Epithelial cell of proximal tubule (primary cell): ENCODE results near the gene ZMIZ1. TPM values are rescaled to one million over a fixed set of nuclear protein-coding genes. Genes with fewer than 3 reads are reported as not detected.

Source experiments
- DNase-seq: peaks from one replicate; pipeline ENCODE4 v3.0.0-alpha.2; 2011; ENCODE audit warnings: low read depth
- H3K4me3 ChIP-seq: 2 replicates; pipeline ENCODE4 v1.5.1; 2011; ENCODE audit warnings: low read depth, mild to moderate bottlenecking, low read length
- CTCF ChIP-seq: conservative IDR thresholded peaks from 2 replicates; pipeline ENCODE4 v1.5.1; 2012; ENCODE audit warnings: low read depth, mild to moderate bottlenecking, low read length
- total RNA-seq: library from RNA; depleted of rRNA; stranded (reverse); fragments of >200 nt; gene quantifications from 2 replicates; pipeline ENCODE4 v1.2.3, GENCODE V29; 2015

ZMIZ1 gene
- total RNA-seq, 1 donor from 2014 or later, result 21.4 TPM

- DNase-seq, result no peak
- no peak for TF ChIP-seq CTCF
- H3K4me3 ChIP-seq, result no peak overlapping the region
These were observed 77.9 kb downstream of the ZMIZ1 start for GRCh38 chr10:79146611-79147130.

GRCh38 chr10:79147306-79147705 is 78.5 kb downstream of the ZMIZ1 start:
- no peak for DNase-seq
- no peak overlapping the region for H3K4me3 ChIP-seq
- TF ChIP-seq CTCF, result no peak

- H3K4me3 ChIP-seq, result no peak overlapping the region
- DNase-seq, result no peak
- TF ChIP-seq CTCF, result no peak
These were observed 79.2 kb downstream of the ZMIZ1 start for GRCh38 chr10:79147796-79148451.

- no peak overlapping the region for H3K4me3 ChIP-seq
- DNase-seq, result no peak
- no peak for TF ChIP-seq CTCF
These were observed 79.9 kb downstream of the ZMIZ1 start for GRCh38 chr10:79148452-79149344.

- no peak overlapping the region for H3K4me3 ChIP-seq
- DNase-seq, result no peak
- TF ChIP-seq CTCF, result no peak
These were observed 80.5 kb downstream of the ZMIZ1 start for GRCh38 chr10:79149345-79149661.

- no peak for DNase-seq
- TF ChIP-seq CTCF, result no peak
- no peak overlapping the region for H3K4me3 ChIP-seq
These were observed 81.1 kb downstream of the ZMIZ1 start for GRCh38 chr10:79149662-79150443.
